ENCODE data around the gene PRICKLE3. TPM values are rescaled to one million over a fixed set of nuclear protein-coding genes. Genes with fewer than 3 reads are reported as not detected.

PRICKLE3 gene
- total RNA-seq, 1 donor from 2014 or later: 26.5 TPM

DNA sequence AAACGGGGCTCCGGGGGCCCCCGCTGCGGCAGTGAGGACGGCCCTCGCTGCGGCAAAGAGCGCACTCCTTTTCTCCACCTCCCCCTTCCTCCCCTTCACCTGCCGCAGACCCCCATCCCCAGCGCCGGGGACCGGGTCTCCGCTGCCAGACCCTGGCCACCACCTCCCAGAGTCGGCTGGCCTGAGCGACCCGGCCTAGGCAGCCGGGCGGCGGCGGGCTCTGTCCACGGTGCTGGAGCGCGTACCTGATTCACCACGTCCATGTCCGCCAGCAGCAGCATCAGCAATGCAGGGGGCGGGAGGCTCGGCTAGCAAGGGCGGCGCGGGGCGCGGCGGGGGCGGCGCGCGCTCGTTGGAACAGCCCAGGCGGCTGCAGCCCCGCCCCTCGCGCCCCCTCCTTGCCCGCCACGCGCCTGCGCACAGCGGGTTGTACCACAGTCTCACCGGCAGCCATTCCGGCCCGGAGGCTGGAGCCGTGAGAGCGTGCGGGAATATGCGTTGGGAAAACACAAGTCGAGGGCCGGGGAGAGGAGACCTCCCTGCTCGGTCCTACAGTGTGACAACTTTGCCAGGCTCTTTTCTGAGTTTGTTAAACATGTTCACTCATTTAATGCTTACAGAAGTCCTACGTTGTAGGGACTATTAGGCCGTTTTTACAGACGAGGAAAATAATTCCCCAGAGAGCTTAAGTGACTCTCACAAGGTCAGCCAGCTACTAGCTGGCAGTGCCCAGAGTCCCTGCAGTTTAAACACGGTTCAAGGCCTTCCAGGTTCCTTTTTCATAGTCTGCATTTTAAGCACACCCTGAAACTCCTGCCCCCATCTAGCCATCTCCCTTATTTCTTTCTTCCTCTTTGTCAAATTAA, 14.0 kb upstream of the PRICKLE3 start, which contains the start of gene SYP:
TSS of gene SYP (minus strand) at position 288 of the 866 bp plus-strand sequence. CDS start at position 281, 7 bp downstream.
- Histone ChIP-seq H3K4me3 (peak within 1 kb of the TSS; percentile 29 to 31), H3K27ac (no peak within 1 kb of the TSS), H3K4me1 (peaks cover 8% of the 10 kb centered on the region), H3K36me3 (no peaks in the 10 kb centered on the region), H3K9me3 (no peaks in the 10 kb centered on the region), H3K27me3 (no peaks in the 10 kb centered on the region)
- DNase-seq (ENCODE audit: extremely low spot score in 2 of 2): no peak
- TF ChIP-seq POLR2AphosphoS5 (IDR thresholded peaks at IDR 0.05; ENCODE audit: insufficient read depth in 1 of 2, low read depth in 1 of 2) (peak in 1 of 2 donors; percentile 69), POLR2A (IDR thresholded peaks at IDR 0.05) (peak in 1 of 2 donors; percentile 29)
- TF ChIP-seq, protein P1, sequence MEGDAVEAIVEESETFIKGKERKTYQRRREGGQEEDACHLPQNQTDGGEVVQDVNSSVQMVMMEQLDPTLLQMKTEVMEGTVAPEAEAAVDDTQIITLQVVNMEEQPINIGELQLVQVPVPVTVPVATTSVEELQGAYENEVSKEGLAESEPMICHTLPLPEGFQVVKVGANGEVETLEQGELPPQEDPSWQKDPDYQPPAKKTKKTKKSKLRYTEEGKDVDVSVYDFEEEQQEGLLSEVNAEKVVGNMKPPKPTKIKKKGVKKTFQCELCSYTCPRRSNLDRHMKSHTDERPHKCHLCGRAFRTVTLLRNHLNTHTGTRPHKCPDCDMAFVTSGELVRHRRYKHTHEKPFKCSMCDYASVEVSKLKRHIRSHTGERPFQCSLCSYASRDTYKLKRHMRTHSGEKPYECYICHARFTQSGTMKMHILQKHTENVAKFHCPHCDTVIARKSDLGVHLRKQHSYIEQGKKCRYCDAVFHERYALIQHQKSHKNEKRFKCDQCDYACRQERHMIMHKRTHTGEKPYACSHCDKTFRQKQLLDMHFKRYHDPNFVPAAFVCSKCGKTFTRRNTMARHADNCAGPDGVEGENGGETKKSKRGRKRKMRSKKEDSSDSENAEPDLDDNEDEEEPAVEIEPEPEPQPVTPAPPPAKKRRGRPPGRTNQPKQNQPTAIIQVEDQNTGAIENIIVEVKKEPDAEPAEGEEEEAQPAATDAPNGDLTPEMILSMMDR (IDR thresholded peaks at IDR 0.05): no peak
- intact Hi-C loops (cut with DNase I): loop anchor here (10.0 kb wide), 1 partner anchor 65 kb away; the partner anchor contains the start of genes FOXP3 and PPP1R3F

DNA sequence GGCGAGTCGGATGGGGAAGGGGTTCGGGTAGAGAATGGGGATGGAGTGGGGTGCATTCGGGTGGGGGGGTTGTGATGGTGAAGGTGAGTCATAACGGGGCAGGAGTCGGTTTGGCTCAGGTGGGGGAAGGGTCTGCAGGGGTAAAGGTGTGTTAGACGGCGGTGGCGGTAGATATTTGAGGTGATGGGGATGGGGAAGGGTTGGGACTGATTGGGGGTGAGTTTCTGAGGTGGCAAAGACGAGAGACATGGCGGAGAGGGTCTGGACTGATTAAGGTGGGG, 13.1 kb upstream of the PRICKLE3 start:
- Histone ChIP-seq H3K27ac (no peak overlapping the region), H3K4me1 (peaks cover 8% of the 10 kb centered on the region), H3K4me3 (no peak overlapping the region), H3K36me3 (no peaks in the 10 kb centered on the region), H3K9me3 (no peaks in the 10 kb centered on the region), H3K27me3 (no peaks in the 10 kb centered on the region)
- intact Hi-C loops (cut with DNase I): loop anchor here (10.0 kb wide), 1 partner anchor 66 kb away; the partner anchor contains the start of genes FOXP3 and PPP1R3F
- TF ChIP-seq POLR2A (IDR thresholded peaks at IDR 0.05): no peak
- TF ChIP-seq POLR2AphosphoS5 (IDR thresholded peaks at IDR 0.05; ENCODE audit: insufficient read depth in 1 of 2, low read depth in 1 of 2): no peak
- TF ChIP-seq, protein P1 (IDR thresholded peaks at IDR 0.05): no peak
- no peak for DNase-seq (ENCODE audit: extremely low spot score in 2 of 2)

DNA sequence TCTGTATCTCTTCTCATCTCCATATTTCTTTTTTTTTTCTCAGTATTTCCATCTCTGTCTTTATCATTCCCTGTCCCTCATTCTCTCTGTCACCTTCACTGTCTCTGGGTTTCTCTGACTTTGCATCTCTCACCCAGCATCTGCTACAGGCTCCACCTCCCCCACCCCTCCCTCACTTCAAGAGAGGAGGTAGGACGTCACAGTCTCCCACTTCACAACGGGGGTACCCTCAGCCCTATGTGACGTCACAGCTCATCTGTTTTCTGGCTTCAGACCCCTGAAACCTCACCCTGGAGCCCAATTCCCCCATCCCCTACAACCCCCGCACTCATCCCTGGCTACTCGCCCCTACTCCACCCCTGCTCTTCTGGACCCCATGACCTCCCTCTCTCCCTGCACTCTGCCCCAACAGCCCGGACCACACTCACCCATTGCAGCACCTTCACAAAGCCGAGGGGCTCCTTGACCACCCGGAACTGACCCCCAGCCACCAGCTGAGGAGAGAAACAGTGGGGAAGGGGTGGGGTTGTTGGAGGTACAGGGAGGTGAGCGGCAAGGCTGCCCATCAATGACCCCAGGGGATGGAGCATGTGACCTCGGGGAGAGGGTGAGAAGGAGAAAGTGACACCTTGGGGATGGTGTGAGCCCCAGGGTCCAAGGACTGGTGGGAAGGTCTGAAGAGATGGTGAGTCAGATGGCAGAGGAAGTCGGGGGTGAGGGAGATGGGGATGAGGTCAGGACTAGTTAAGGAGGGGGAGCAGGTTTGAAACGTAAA, 12.6 kb upstream of the PRICKLE3 start:
- DNase-seq (ENCODE audit: extremely low spot score in 2 of 2): no peak

DNA sequence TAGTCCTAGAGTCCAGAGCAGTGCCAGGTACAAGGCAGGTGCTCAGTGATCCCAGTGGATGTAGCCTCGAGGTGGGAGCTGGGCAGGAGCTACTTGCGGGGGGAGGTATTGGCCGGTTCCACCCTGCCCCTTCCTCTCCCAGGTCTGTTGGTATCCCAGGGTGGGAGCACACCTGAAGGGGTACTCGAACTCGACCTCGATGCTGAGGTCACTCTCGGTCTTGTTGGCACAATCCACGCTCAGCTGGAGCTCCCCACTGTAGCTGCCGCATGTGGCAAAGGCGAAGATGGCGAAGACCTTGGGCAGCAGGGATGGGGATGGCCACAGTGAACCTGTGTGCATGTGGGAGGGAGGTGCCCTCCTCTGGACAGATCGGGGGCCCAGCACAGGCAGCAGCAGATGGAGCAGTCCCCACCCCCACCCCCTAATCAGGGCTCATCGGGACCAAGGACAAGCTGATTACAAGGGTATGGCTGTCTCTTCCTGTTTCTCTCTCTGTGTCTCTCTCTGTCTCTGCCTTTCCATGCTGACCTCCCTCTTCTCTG, 11.4 kb upstream of the PRICKLE3 start:
- TF ChIP-seq, protein P1 (IDR thresholded peaks at IDR 0.05): no peak
- Histone ChIP-seq H3K36me3 (no peaks in the 10 kb centered on the region), H3K4me1 (peaks cover 8% of the 10 kb centered on the region), H3K27ac (no peak overlapping the region), H3K27me3 (no peaks in the 10 kb centered on the region), H3K9me3 (no peaks in the 10 kb centered on the region), H3K4me3 (no peak overlapping the region)
- intact Hi-C loops (cut with DNase I): loop anchor here (10.0 kb wide), 1 partner anchor 67 kb away; the partner anchor contains the start of genes FOXP3 and PPP1R3F
- no peak for DNase-seq (ENCODE audit: extremely low spot score in 2 of 2)

More for the DNA sequence above, 12.6 kb upstream of the PRICKLE3 start:
- Histone ChIP-seq H3K4me1 (peaks cover 8% of the 10 kb centered on the region), H3K36me3 (no peaks in the 10 kb centered on the region), H3K9me3 (no peaks in the 10 kb centered on the region), H3K4me3 (no peak overlapping the region), H3K27me3 (no peaks in the 10 kb centered on the region), H3K27ac (no peak overlapping the region)
- intact Hi-C loops (cut with DNase I): loop anchor here (10.0 kb wide), 1 partner anchor 66 kb away; the partner anchor contains the start of genes FOXP3 and PPP1R3F
- TF ChIP-seq, protein P1 (IDR thresholded peaks at IDR 0.05): no peak
- TF ChIP-seq POLR2AphosphoS5 (IDR thresholded peaks at IDR 0.05; ENCODE audit: insufficient read depth in 1 of 2, low read depth in 1 of 2) (no peak), POLR2A (IDR thresholded peaks at IDR 0.05) (no peak)
